ENCODE measurements around the gene SP7.
"Not testable (repeated sequence)": the region's sequence is repeated elsewhere in the genome, so short reads cannot be mapped to it uniquely, and the experiment has no call there.

Gene SP7

GRCh38 chr12:53298164-53298563 lies 38.0 kb downstream of the SP7 start:
- no peak for TF ChIP-seq CTCF (IDR thresholded peaks at IDR 0.05; ENCODE audit: borderline replicate concordance, insufficient read depth, low read depth, low read length)
- no peak overlapping the region for H3K4me3 ChIP-seq (ENCODE audit: low read depth, low read length)

DNA sequence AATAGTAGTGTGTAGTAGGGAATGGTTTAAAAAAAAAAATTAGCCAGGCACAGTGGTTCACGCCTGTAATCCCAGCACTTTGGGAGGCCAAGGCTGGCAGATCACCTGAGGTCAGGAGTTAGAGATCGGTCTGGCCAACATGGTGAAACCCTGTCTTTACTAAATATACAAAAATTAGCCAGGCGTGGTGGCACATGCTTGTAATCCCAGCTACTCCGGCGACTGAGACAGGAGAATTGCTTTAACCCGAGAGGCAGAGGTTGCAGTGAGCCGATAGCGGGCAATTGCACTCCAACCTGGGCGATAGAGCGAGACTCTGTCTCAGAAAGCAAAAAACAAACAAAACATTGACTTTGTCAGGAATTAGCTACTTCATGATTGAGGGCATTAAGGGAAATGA lies 39.0 kb downstream of the SP7 start:
- H3K4me3 ChIP-seq (ENCODE audit: low read depth, low read length), result not testable (repeated sequence)

GRCh38 chr12:53295891-53296219 lies 40.3 kb downstream of the SP7 start:
- H3K4me3 ChIP-seq (ENCODE audit: low read depth, low read length), result peak overlapping the region; percentile 93
- no peak for TF ChIP-seq CTCF (IDR thresholded peaks at IDR 0.05; ENCODE audit: borderline replicate concordance, insufficient read depth, low read depth, low read length)

DNA sequence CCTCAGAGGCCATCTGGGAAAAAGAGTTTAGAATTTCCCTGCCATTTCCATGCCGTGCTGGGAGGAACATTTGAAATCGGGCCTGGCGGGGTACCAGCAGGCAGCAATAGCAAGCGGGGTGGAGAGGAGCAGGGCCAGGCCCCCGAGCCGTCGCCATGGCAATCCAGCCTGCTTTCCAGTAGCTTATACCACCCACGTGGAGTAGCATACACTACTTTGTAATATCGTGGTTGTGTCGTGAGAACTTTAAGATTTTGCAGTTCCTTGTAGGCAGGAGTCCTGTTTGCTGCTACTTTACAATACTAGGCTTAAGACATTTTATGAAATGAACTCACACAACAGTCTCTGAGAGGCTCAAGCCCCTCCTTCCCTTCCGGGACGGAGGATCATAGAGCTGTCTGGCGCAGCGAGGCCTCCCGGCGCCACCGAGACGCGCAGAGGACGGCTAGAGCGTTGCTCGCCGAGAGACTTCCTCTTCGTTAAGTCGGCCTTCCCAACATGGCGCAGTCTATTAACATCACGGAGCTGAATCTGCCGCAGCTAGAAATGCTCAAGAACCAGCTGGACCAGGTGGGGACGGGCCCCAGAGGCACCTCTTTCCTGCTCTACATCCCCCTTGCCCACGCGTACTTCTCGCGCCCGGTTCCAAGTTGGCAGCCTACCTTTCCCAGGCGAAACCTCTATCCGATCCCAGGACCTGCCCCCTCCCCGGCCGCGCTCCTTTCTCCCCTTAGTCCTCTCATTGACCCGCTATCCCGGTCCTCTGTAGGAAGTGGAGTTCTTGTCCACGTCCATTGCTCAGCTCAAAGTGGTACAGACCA lies 40.9 kb downstream of the SP7 start, which contains the start of gene PFDN5:
Gene PFDN5 (plus strand): TSS at position 473 of the 821 bp plus-strand sequence. CDS start 26 bp downstream, at position 499.
- no peak for TF ChIP-seq CTCF (IDR thresholded peaks at IDR 0.05; ENCODE audit: borderline replicate concordance, insufficient read depth, low read depth, low read length)
- peak within 1 kb of the TSS; percentile 93 for H3K4me3 ChIP-seq (ENCODE audit: low read depth, low read length)

- no peak overlapping the region for H3K4me3 ChIP-seq (ENCODE audit: low read depth, low read length)
- TF ChIP-seq CTCF (IDR thresholded peaks at IDR 0.05; ENCODE audit: borderline replicate concordance, insufficient read depth, low read depth, low read length), result no peak
Observed at GRCh38 chr12:53292426-53292825, 43.7 kb downstream of the SP7 start.

- TF ChIP-seq CTCF (IDR thresholded peaks at IDR 0.05; ENCODE audit: borderline replicate concordance, insufficient read depth, low read depth, low read length), result no peak
- no peak overlapping the region for H3K4me3 ChIP-seq (ENCODE audit: low read depth, low read length)
Observed at GRCh38 chr12:53290661-53291060, 45.5 kb downstream of the SP7 start.

- no peak for TF ChIP-seq CTCF (IDR thresholded peaks at IDR 0.05; ENCODE audit: borderline replicate concordance, insufficient read depth, low read depth, low read length)
- H3K4me3 ChIP-seq (ENCODE audit: low read depth, low read length), result no peak overlapping the region
Observed at GRCh38 chr12:53289891-53290290, 46.3 kb downstream of the SP7 start.

Data from GM12875 (cell line).